Neural progenitor cell (in vitro differentiated cells): ENCODE results near the gene MRPS25.

Source experiments
- EZH2 ChIP-seq: fragments of 200-600 bp; sonication (generic); IDR thresholded peaks from 2 replicates; pipeline ENCODE4 v1.6.1; 2017; ENCODE audit warnings: antibody characterized with exemption, mild to moderate bottlenecking, moderate library complexity
- EZH2phosphoT487 ChIP-seq: fragments of 200-600 bp; sonication (generic); IDR thresholded peaks from 2 replicates; pipeline ENCODE4 v1.6.1; 2017; ENCODE audit warnings: antibody characterized with exemption
- TF ChIP-seq, protein P1 (sequence below): fragments of 200-600 bp; sonication (generic); IDR thresholded peaks from 2 replicates; pipeline ENCODE4 v1.5.1; 2017; ENCODE audit warnings: antibody characterized with exemption, mild to moderate bottlenecking

DNA sequence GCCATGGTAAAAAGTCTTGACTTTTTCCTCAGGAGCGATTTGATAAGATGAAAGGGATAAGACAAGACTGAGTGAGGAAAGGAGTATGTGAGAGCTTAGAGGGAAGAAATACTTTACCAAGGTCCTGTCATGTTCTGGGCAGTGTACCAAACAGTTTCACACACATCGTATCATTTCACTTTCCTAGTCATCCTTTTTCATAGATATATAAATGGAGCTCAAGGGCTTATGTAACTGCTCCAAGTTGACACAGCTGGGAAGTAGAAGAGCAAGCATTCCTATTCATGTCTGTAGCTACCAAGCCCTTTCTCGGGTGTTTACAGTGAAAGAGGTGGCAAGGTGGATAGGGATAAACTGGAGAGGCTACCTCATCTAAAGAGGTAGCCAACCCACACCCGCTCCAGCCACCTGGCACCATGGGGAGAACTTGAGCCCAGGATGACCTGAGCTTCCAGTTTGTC, 57.4 kb downstream of the MRPS25 start:
- TF ChIP-seq, protein P1, sequence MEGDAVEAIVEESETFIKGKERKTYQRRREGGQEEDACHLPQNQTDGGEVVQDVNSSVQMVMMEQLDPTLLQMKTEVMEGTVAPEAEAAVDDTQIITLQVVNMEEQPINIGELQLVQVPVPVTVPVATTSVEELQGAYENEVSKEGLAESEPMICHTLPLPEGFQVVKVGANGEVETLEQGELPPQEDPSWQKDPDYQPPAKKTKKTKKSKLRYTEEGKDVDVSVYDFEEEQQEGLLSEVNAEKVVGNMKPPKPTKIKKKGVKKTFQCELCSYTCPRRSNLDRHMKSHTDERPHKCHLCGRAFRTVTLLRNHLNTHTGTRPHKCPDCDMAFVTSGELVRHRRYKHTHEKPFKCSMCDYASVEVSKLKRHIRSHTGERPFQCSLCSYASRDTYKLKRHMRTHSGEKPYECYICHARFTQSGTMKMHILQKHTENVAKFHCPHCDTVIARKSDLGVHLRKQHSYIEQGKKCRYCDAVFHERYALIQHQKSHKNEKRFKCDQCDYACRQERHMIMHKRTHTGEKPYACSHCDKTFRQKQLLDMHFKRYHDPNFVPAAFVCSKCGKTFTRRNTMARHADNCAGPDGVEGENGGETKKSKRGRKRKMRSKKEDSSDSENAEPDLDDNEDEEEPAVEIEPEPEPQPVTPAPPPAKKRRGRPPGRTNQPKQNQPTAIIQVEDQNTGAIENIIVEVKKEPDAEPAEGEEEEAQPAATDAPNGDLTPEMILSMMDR: no peak
- no peak for TF ChIP-seq EZH2phosphoT487
- no peak for TF ChIP-seq EZH2
